AG10803 (cell line): Measurements from ENCODE around the gene FOLR1.
"Not testable (repeated sequence)": the region's sequence is repeated elsewhere in the genome, so short reads cannot be mapped to it uniquely, and the experiment has no call there.

Experiments used
- DNase-seq: peaks from one replicate; pipeline ENCODE4 v3.0.0; 2010; ENCODE audit warnings: low read depth
- H3K4me3 ChIP-seq: 2 replicates; pipeline ENCODE4 v1.5.1; 2011; ENCODE audit warnings: mild to moderate bottlenecking, low read length, control low read depth
- CTCF ChIP-seq: conservative IDR thresholded peaks from 2 replicates; pipeline ENCODE4 v1.5.1; 2011; ENCODE audit warnings: mild to moderate bottlenecking, low read length, control low read depth, inconsistent platforms

FOLR1 gene

GRCh38 chr11:72157131-72157530 is 34.8 kb upstream of the FOLR1 start:
- DNase-seq: no peak
- H3K4me3 ChIP-seq: no peak overlapping the region
- no peak for TF ChIP-seq CTCF

- no peak for TF ChIP-seq CTCF
- no peak for DNase-seq
- H3K4me3 ChIP-seq: no peak overlapping the region
Measured at GRCh38 chr11:72160319-72160718, 31.6 kb upstream of the FOLR1 start.

GRCh38 chr11:72162891-72163492 is 28.9 kb upstream of the FOLR1 start:
- H3K4me3 ChIP-seq: no peak overlapping the region
- TF ChIP-seq CTCF: no peak

GRCh38 chr11:72164187-72164586 is 27.8 kb upstream of the FOLR1 start:
- not testable (repeated sequence) for H3K4me3 ChIP-seq, DNase-seq

More at GRCh38 chr11:72162891-72163492, 28.9 kb upstream of the FOLR1 start:
- DNase-seq: no peak

- not testable (repeated sequence) for DNase-seq, H3K4me3 ChIP-seq
Measured at GRCh38 chr11:72169046-72169555, 22.8 kb upstream of the FOLR1 start.

GRCh38 chr11:72169754-72170153 is 22.2 kb upstream of the FOLR1 start:
- DNase-seq, H3K4me3 ChIP-seq: not testable (repeated sequence)

GRCh38 chr11:72172043-72172442 is 19.9 kb upstream of the FOLR1 start:
- not testable (repeated sequence) for H3K4me3 ChIP-seq, DNase-seq

- no peak for DNase-seq
- no peak overlapping the region for H3K4me3 ChIP-seq
- TF ChIP-seq CTCF: no peak
Measured at GRCh38 chr11:72173291-72173690, 18.6 kb upstream of the FOLR1 start.

- H3K4me3 ChIP-seq: no peak overlapping the region
- DNase-seq: no peak
- no peak for TF ChIP-seq CTCF
Measured at GRCh38 chr11:72174302-72175070, 17.5 kb upstream of the FOLR1 start.
